ENCODE data around the gene CBFB. TPM values are rescaled to one million over a fixed set of nuclear protein-coding genes. Genes with fewer than 3 reads are reported as not detected.

Gene CBFB
- total and polyA plus RNA-seq, 2 experiments from 2014 or later, result 26.1 to 26.9 TPM

GRCh38 chr16:66984892-66985311 is 44.0 kb upstream of the CBFB start (continued):
- TF ChIP-seq ETS1 (IDR thresholded peaks at IDR 0.05) (no peak), POLR2AphosphoS5 (IDR thresholded peaks at IDR 0.05; ENCODE audit: low read depth) (no peak), CREB1 (CRISPR knock-in tag; IDR thresholded peaks at IDR 0.05; ENCODE audit: low read depth) (no peak), EZH2 (IDR thresholded peaks at IDR 0.05; ENCODE audit: low read depth, unreplicated experiment) (no peak), REST (IDR thresholded peaks at IDR 0.05; ENCODE audit: unreplicated experiment) (no peak), EZH2phosphoT487 (IDR thresholded peaks at IDR 0.05; ENCODE audit: unreplicated experiment) (no peak), ZNF331 (CRISPR knock-in tag; IDR thresholded peaks at IDR 0.05; ENCODE audit: low read depth) (no peak), NANOG (IDR thresholded peaks at IDR 0.05; ENCODE audit: borderline replicate concordance) (no peak), CTCF (conservative IDR thresholded peaks at IDR 0.05; ENCODE audit: low read depth in 2 of 2) (no peak), ZNF114 (CRISPR knock-in tag; IDR thresholded peaks at IDR 0.05) (no peak)

- ATAC-seq (no peak), DNase-seq (ENCODE audit: low spot score) (no peak)
- Histone ChIP-seq H3K4me3 (no peak overlapping the region), H3F3A (replicated peaks; ENCODE audit: low read depth) (no peaks in the 10 kb centered on the region), H2AFZ (no peak overlapping the region), H3K27me3 (ENCODE audit: insufficient read depth) (no peaks in the 10 kb centered on the region), H3K4me2 (no peak overlapping the region), H3K9me2 (ENCODE audit: insufficient read depth) (no peaks in the 10 kb centered on the region), H4K20me1 (replicated peaks; ENCODE audit: insufficient read depth) (no peaks in the 10 kb centered on the region), H3K79me2 (replicated peaks; ENCODE audit: insufficient read depth) (no peaks in the 10 kb centered on the region), H3K27ac (ENCODE audit: low read depth) (no peak overlapping the region), H3K36me3 (ENCODE audit: insufficient read depth) (no peaks in the 10 kb centered on the region), H3K4me1 (ENCODE audit: insufficient read depth) (no peaks in the 10 kb centered on the region)
- Mint-ChIP-seq H3K4me3 (no peak overlapping the region), H3K27ac (no peak overlapping the region), H3K27me3 (ENCODE audit: insufficient read depth, low read depth, poor library complexity) (peaks cover 3% of the 10 kb centered on the region), H3K36me3 (ENCODE audit: low read depth) (no peaks in the 10 kb centered on the region), H3K9me3 (no peaks in the 10 kb centered on the region), H3K4me1 (no peaks in the 10 kb centered on the region)
- TF ChIP-seq ZNF331 (CRISPR knock-in tag; IDR thresholded peaks at IDR 0.05; ENCODE audit: low read depth) (no peak), ZNF114 (CRISPR knock-in tag; IDR thresholded peaks at IDR 0.05) (no peak), EZH2 (IDR thresholded peaks at IDR 0.05; ENCODE audit: low read depth, unreplicated experiment) (no peak), CTCF (conservative IDR thresholded peaks at IDR 0.05; ENCODE audit: low read depth in 2 of 2) (no peak), JUNB (IDR thresholded peaks at IDR 0.05; ENCODE audit: unreplicated experiment) (no peak), NANOG (IDR thresholded peaks at IDR 0.05; ENCODE audit: borderline replicate concordance) (no peak), REST (IDR thresholded peaks at IDR 0.05; ENCODE audit: unreplicated experiment) (no peak), CREB1 (CRISPR knock-in tag; IDR thresholded peaks at IDR 0.05; ENCODE audit: low read depth) (no peak), STAT1 (IDR thresholded peaks at IDR 0.05; ENCODE audit: unreplicated experiment) (no peak), EZH2phosphoT487 (IDR thresholded peaks at IDR 0.05; ENCODE audit: unreplicated experiment) (no peak)
Measured at GRCh38 chr16:66986559-66986958, 42.4 kb upstream of the CBFB start.

All from GM23338 (cell line).